CD4-positive, alpha-beta T cell treated with Interleukin-6 for 4 hours (primary cell): ENCODE results near the gene DHFR.
"Not testable (repeated sequence)": the region's sequence is repeated elsewhere in the genome, so short reads cannot be mapped to it uniquely, and the experiment has no call there.

Experiments
- DNase-seq: peaks from one replicate; pipeline ENCODE4 v3.0.0-alpha.2; 2020; ENCODE audit warnings: mixed read lengths

DHFR gene

DNA sequence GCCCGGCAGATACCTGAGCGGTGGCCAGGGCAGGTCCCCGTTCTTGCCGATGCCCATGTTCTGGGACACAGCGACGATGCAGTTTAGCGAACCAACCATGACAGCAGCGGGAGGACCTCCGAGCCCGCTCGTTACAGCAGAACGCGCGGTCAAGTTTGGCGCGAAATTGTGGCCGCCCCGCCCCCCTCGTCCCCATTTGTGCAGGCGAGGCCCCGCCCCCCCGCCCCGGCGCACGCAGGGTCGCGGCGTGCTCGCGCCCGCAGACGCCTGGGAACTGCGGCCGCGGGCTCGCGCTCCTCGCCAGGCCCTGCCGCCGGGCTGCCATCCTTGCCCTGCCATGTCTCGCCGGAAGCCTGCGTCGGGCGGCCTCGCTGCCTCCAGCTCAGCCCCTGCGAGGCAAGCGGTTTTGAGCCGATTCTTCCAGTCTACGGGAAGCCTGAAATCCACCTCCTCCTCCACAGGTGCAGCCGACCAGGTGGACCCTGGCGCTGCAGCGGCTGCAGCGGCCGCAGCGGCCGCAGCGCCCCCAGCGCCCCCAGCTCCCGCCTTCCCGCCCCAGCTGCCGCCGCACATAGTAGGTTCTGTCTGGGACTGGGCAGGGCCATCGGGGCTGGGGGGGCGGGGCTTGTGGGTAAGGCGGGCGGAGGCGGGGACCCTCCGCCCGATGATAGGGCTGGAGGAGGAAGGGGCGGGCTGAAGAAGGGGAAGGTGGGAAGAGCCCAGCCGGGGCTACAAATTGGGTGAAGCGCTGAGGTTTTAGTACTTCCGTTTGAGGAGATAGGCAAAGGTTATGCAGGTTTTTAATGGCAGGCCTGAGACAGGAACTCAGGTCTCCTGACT lies at the start of gene DHFR, which contains the start of gene MSH3:
Gene DHFR (minus strand): TSS at position 593 of the 840 bp plus-strand sequence. CDS start 494 bp downstream, at position 99.
Gene MSH3 (plus strand): TSS at position 262 of the 840 bp plus-strand sequence. CDS start 76 bp downstream, at position 338.
- peak; percentile 93 for DNase-seq

DNA sequence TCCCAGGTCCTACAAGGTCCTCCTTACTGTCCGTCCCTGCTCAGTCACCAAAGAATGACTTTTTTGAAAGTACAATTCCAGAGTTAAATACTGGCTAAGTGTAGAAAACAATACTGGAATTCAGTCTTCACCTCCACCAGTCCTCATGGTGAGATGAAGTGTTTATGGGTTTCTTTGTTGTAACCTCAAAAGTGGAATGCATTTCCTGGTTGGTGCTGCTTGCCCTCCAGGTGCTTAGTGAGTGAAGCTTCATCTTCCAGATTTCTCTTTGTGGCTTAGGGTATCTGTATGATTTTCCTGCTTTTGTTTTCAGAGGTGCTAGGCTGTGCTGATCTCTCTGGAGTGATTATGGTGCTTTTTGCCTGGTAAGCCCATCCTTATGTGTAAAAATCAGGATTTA lies 49.4 kb upstream of the DHFR start:
- DNase-seq, result no peak

DNA sequence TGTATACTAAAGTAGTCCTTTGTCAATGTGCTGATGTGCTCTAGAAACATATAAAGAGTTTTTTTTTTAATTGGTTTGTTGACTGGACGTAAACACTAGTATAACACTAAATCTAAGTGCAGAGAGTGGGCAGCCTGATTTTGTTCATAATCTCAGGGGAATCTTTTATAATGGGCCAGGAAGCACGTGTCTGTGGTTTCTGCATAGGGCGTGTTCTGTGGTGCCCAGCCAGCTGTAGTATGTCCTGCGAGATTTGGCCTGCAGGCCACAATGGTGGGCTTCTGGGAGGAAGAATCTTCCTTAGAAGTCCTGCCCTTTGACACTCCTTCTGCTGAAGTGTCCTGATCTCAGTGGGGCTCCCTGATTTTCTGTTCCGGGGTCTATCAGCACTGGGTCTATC lies 49.0 kb upstream of the DHFR start:
- no peak for DNase-seq

DNA sequence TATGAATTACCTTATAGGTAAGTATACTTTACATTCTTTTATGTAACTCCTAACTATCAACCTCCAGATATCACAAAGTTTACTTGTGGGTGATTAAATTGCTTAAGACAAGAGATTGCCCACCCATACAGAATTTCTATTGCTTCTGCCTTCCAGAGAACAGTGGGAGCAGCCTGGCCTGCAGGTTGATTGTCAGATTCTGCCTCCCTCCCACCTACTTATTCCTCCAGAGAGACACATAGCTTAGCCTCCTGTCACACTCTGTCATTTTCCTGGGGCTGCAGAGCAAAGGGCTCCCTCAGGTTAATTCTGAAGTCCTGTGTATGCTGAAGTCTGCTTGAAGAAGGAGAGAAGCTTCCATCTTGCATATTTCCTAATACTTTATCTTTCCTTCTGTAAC lies 48.5 kb upstream of the DHFR start:
- DNase-seq, result no peak

DNA sequence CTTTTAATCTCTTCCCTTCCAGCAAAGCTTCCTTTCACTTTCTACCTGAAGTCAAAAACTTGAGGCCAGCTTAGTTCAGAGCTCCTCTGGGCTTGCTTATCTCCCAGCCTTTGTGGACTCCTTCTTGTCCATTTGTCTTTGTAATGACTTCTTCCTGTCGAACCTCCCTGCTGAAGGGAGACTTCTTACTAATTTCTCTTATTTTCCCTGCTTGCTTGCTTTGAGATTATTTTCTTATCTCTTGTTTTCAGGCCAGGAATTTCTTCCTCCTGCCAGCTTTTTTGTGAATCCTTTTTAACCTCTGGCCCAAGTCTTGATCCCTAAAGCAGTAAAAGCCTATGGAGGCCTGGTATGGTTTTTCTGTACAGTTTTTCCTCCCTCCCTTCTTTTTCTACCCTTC lies 46.8 kb upstream of the DHFR start:
- no peak for DNase-seq

DNA sequence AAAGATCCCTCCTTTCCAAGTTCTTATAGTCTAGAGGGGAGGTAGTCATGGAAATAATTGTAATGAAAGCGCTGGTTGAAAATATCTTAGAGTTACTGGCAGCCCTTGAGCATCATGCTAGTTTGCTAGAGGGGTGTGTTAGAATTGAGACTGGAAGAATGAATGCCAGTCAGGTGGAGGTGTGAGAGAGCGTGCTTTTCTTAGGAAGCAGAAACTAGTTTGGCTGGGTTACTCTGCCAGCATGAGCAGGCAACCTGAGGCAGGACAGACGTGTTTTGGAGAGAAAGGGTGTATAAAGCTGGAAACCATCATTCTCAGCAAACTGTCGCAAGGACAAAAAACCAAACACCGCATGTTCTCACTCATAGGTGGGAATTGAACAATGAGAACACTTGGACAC lies 43.6 kb upstream of the DHFR start:
- no peak for DNase-seq

DNA sequence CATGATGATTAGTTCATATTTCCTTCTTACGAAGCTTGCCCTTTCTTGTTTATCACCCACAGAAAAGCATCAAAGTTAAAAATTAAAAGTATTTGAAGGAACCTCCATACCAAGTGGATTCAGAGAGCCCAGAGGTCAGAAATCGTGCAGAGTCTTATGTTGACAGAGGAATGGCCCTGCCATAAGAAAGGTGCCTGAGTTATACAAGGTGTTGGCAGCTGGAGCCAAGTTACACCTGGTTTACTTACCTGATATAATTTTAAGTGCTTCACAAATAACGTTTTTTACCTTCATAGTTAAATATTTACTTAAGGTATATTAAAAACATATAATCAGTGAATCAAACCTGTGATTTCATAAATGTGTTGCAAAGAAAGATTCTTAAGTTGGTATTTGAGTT lies 42.3 kb upstream of the DHFR start:
- no peak for DNase-seq

DNA sequence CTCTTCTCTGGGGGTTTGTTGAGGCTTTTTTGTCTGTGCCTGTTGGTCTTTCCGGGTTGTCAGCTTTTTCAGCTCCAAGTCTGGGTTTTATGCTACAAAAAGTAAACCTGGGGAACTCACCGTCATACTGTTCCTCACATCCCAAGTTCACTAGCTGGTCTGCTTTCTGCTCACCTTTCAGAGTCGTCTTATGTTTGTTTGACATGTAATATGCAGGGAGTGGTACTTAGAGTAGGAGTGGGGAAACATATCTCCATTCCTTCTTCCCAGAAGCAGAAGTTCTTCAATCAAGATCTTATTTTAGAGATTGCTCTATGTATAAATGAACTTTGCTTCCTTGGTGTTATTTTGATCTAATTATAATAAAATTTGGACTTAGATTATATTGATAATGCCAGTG lies 41.7 kb upstream of the DHFR start:
- no peak for DNase-seq

DNA sequence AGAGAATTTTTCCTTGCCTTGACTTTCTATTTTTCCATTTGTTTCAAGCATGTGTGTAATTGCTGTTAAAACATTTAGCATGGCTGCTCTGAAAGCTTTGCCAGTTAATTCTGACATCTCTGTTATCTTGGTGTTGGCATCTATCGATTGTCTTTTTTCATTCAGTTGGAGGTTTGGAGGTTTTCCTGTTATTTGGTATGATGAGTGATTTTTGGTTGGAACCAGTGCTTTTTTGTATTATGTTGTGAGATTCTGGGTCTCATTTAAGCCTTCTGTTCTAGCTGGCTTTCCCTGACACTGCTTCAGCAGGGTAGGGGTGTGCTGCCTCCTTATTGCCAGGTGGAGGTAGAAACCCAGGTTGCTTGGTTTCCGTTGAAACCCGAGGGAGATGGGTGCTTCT lies 40.9 kb upstream of the DHFR start:
- no peak for DNase-seq

DNA sequence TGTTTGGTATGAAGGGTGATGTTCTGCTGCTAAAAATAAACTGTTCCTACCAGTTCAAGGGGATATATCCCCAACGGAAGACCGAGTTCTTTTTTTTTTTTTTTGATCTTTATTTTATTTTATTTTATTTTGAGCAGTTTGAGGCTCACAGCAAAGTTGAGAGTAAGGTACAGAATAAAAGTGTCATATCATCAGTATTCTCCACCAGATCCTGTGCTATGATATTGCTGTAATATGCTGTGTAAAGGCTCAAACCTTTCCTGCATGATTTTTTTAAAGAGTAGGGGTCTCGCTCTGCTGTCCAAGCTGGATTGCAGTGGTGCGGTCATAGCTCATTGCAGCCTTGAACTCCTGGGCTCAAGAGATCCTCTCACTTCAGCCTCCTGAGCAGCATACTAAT lies 34.8 kb upstream of the DHFR start:
- no peak for DNase-seq

DNA sequence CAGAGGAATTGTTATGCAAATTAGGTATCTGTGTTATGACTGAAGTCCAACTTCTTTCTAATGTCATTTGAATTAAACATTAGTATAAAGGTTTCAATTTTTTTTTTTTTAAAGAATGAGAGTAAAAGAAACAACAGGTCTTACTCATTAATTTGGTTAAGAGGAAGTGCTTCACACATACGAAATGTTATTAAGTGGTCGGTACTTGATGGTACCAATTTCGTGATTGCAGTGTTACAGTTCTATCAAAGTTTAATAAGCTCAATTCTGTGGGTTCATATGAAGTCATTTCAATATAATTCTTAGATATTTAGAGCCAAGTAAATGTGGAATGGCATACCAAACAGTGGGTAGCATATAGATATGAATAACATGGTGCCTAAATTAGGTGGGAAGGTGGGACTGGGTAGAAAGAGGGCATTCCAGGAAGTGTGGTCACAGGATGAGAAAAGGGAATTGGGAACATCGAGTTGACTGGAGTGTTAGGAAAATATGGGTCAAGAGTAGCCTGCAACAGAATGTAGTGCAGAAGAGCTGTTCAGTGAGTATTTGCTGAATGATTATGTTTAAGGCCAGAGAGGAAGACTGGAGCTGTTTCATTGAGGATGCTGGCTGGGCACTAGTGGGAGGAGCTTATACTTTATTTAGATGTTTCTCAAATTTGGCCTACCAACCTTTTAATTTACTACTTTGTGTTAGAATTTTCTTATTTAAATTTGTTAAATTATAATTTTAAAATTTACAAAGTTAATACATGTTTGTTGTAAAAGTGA lies 34.1 kb upstream of the DHFR start:
- no peak for DNase-seq

DNA sequence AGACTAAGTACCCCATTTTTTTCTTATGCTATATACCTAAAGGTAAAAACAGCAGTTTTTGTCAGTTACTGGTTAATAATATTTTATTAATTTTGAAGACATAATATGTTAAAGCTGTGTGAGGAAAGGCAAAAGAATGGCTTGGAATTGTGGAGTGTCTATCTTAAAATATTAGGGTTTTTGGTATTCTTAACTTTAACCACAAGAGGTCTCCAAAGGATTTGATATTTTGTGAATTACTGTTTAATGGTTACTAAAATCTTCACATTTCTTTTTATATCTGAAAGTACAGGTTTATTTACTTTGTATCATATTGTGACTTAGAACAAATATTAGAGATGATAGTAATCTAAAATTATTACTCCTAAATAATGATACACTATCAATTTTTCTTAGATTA lies 32.0 kb upstream of the DHFR start:
- DNase-seq, result no peak

DNA sequence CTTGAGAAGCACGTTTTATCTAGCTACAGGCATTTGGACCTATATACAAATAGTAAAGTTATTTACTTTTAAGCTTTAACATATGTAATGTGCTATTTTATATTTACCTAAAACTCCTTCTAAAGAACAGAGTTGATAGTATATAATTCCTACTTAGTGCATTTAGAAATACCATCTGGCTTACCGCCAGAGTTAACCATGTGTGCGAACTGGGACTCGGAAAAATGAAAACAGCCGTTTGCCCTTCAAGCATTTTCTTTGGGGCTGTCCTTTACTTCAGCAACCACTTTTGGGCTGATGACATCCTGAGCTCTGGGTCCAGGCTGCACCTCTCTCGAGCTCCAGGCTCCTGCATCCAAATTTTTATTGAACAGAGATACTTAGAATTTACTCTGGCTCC lies 21.9 kb upstream of the DHFR start:
- DNase-seq, result no peak

DNA sequence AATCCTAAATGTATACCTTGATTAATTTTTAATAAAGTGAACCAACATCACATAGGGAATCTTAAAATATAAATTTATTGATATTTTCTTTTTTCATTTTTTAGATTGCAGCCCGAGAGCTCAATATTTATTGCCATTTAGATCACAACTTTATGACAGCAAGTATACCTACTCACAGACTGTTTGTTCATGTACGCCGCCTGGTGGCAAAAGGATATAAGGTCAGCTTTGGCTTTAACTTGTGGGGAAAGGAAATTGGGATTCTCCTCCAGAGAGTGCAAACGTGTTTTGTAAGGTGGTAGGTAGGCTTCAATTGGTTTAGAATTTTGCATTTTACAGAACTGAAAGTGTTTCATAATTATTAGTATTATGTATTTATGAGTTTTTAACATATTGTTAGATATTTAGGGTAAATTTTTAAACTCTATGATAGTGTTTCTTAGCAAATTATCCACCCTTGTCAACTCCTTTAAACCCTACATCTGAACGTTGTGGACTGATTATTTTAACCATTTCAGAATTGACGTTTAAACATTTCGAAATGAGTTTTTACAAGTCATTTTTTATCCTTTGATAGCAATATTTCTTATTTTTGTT lies 17.5 kb upstream of the DHFR start:
- DNase-seq, result peak; percentile 74

DNA sequence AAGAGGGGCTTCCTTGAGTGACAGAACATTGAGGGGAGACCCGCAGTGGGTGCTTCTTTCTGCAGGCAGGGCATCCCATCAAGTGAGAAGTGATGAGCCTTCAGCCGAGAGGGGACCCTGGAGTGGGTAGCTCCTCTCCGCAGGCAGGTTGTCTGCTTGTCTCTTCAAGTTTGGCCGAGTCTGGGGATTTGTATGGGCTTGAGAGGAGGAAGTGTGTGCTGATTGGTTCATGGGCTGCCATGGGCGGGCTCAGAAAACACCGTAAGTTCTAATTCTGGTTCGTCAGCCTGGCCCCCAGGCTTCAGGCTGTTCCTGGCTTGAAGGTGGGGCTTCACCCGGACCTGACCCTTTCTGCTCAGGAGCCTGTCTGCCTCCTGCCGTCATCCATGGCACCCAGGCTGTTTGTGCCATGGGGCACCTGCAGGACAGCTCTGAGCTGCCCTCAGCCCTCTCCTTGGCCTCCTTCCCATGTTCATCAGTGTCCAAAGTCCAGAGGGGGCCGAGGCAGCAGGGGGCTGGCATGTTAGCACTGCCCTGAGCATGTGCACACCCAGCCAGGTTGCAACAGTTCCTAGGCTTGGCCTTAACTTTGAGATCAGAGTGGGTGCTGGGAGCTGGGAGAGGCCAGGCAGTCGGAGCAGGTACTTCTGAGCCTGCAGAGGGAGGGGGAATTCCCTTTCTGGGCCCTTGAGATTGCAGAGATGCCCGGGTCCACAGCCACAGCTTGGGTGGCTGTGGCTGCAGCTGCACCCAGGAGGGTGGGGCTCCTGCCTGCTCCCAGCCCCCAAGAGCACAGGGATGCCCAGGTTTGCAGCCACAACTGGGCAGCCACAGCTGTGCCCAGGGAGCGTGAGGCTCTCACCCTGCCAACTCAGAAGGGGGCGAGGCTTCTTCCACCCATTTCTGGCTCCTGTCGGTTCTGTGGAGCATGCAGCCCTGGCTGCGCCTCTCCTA lies 13.5 kb upstream of the DHFR start:
- DNase-seq, result no peak

DNA sequence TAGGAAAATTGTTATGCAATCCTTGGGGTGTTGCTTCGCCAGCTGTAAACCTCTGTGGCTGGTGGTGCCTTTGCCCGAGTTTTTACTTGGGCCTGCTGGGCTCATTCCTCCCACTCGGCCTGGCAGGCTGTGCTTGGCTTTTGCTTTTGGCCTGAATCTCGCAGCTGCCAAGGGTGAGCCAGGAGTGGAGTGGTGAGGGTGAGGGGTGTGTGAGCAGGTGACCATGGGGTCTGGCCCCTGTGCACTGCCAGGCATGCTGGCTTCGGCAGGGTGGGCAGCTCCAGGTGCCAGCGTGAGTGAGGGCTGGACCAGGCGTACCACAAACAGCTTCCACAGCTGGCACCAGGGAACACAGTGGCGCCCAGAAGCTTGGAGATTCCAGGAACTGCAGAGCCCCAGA lies 12.6 kb upstream of the DHFR start:
- no peak for DNase-seq

DNA sequence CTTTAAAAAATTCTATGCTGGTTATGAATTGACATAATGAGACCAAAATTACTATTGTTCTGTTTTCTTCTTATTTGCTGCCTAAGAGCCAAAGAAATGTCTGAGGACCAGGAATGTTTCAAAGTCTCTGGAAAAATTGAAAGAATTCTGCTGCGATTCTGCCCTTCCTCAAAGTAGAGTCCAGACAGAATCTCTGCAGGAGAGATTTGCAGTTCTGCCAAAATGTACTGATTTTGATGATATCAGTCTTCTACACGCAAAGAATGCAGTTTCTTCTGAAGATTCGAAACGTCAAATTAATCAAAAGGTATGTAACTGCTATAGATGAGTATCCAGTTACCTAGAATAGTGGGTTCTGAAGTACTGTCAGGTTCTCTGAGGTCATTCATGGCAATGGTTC lies 10.3 kb upstream of the DHFR start:
- no peak for DNase-seq

DNA sequence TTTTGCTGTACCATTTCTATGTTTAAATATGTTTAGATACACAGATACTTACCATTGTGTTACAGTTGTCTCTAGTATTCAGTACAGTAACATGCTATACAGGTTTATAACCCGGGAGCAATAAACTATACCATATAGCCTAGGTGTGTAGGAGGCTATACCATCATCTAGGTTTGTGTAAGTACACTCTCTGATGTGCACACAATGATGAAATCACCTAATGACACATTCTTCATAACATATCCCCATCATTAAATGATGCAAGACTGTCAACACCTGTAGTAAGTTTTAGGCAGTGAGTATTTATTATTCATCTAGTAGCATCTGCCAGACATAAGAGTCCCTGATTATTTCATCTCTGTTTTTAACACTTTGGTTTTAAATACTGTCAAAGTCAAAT lies 7.3 kb upstream of the DHFR start:
- no peak for DNase-seq

DNA sequence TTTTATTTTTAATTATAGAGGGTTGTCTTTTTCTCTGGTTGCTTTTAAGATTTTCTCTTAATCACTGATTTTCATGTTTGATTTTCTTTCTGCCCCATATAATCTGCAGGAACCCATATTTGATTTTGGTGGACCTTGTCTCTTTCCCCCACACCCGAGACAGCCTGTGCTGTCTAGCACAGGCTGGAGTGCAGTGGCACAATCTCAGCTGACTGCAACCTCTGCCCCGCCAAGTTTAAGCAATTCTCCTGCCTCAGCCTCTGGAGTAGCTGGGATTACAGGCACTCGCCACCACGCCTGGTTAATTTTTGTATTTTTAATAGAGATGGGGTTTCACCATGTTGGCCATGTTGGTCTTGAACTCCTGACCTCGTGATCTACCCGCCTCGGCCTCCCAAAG lies 5.9 kb upstream of the DHFR start:
- not testable (repeated sequence) for DNase-seq

DNA sequence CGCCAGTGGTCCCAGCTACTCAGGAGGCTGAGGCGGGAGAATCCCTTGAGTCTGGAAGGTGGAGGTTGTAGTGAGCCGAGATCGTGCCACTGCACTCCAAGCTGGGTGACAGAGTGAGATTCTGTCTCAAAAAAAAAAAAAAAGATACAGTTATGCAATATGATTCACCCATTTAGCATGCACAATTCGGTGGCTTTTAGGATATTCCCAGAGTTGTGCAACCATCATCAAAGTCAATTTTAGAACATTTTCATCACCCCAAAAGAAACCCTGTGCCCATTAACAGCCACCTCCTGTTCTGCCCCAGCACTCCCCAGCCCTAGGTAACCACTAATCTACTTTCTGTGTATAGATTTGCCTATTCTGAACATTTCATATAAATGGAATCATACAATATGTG lies 4.3 kb upstream of the DHFR start:
- no peak for DNase-seq

DNA sequence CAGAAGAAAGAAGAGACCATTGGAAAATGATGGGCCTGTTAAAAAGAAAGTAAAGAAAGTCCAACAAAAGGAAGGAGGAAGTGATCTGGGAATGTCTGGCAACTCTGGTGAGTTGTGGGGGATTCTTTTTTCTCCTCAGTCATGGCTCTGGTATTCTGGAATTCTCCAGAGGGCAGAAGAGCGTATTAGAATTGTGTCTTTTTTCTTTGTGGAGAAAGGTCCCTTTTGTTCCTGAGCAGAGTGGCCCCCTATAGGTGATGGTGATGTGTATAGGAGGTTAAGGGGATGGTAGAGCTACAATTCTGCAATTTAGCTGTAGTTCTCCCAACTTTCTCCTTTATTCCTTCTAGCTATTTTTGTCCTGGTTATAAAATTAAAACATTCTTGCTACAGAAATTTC lies 1.6 kb upstream of the DHFR start:
- no peak for DNase-seq

DNA sequence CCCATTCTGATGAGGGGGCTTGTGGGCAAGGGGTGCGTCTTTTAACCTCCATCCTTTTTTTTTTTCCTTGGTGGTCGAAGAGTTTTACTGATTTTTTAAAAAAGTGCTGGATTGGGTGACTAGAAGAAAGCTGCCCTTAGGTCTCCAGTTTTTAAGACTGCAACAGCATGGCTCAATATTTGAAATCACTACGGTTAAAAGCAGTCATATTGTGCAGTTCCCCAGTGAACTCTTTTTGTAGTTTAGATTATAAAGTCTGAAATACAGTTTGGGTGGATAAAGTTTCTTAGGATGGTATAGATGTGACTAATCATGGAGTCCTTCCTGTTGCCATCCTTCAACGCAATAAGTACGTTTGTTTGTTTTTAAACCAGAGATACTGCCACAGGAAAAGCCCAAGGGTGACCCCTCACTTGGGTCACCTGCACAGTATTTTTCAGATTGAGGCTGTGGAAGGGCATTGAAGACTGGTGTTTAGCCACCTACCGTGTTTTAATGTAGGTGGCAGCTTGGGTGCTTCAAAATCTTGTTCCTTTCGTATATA lies 520 bp upstream of the DHFR start:
- DNase-seq, result no peak

DNA sequence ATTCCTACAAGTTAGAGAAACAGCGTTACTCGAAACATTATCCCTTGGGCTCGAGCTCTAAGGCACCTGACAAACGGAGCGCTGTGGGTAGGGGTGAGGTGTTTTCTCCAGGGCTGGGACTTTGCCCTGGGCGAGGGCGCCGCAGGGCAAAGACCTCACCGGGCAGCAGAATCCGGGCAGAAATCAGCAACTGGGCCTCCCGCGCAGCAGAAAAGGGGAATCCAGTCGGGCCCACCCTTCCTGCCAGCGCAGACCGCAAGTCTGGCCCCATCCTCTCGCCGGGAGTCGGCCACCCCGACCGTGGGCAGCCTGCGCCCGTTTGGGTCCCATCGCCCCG lies 761 bp downstream of the DHFR start:
- DNase-seq, result peak; percentile 2
